RWPE2 (cell line): ENCODE measurements around the gene MPPED1.

ENCODE experiments used
- ATAC-seq: fragments of 200-7000 bp; cut with Tn5 transposase; 3 replicates; pipeline ENCODE4 v1.9.1; 2021; ENCODE audit warnings: low read depth
- DNase-seq: peaks from one replicate; pipeline ENCODE4 v3.0.0-alpha.2; 2020; ENCODE audit warnings: low spot score
- H3K27ac ChIP-seq: fragments of 450-650 bp; 2 replicates; pipeline ENCODE4 v1.5.1; 2017; ENCODE audit warnings: mild to moderate bottlenecking; ENCODE audit not compliant: poor library complexity, severe bottlenecking
- H3K27me3 ChIP-seq: fragments of 250-450 bp; sonication (Bioruptor Pico); 2 replicates; pipeline ENCODE4 v1.5.1; 2021; ENCODE audit warnings: mild to moderate bottlenecking, moderate library complexity; ENCODE audit not compliant: insufficient read depth, poor library complexity, severe bottlenecking
- H3K36me3 ChIP-seq: fragments of 250-450 bp; sonication (Bioruptor Pico); 2 replicates; pipeline ENCODE4 v1.5.1; 2020; ENCODE audit warnings: low read depth, mild to moderate bottlenecking, moderate library complexity
- H3K4me1 ChIP-seq: fragments of 250-450 bp; sonication (Bioruptor Pico); 2 replicates; pipeline ENCODE4 v1.5.1; 2021; ENCODE audit warnings: mild to moderate bottlenecking, moderate library complexity; ENCODE audit not compliant: insufficient read depth, poor library complexity, severe bottlenecking
- H3K4me3 ChIP-seq: fragments of 250-450 bp; sonication (Bioruptor Pico); 2 replicates; pipeline ENCODE4 v1.5.1; 2021; ENCODE audit warnings: mild to moderate bottlenecking, moderate library complexity; ENCODE audit not compliant: severe bottlenecking
- H3K9me3 ChIP-seq: fragments of 250-450 bp; sonication (Bioruptor Pico); 2 replicates; pipeline ENCODE4 v1.5.1; 2021; ENCODE audit warnings: mild to moderate bottlenecking, moderate library complexity; ENCODE audit not compliant: severe bottlenecking
- CTCF ChIP-seq: fragments of 450-650 bp; IDR thresholded peaks from one replicate; pipeline ENCODE4 v1.5.1; 2017; ENCODE audit warnings: mild to moderate bottlenecking, moderate library complexity; ENCODE audit not compliant: poor library complexity, severe bottlenecking

Gene MPPED1

GRCh38 chr22:43464809-43465208 lies 53.0 kb downstream of the MPPED1 start:
- Histone ChIP-seq H3K9me3 (no peaks in the 10 kb centered on the region), H3K4me3 (no peak overlapping the region), H3K36me3 (no peaks in the 10 kb centered on the region), H3K27ac (no peak overlapping the region), H3K4me1 (no peaks in the 10 kb centered on the region), H3K27me3 (peaks cover 5% of the 10 kb centered on the region)
- DNase-seq (no peak), ATAC-seq (no peak)
- TF ChIP-seq CTCF, result no peak

GRCh38 chr22:43465291-43466015 lies 53.6 kb downstream of the MPPED1 start:
- DNase-seq (no peak), ATAC-seq (no peak)
- H3K9me3 ChIP-seq, result no peaks in the 10 kb centered on the region
- H3K27ac ChIP-seq, result no peak overlapping the region
- TF ChIP-seq CTCF, result no peak
- H3K4me1 ChIP-seq, result no peaks in the 10 kb centered on the region
- H3K4me3 ChIP-seq, result no peak overlapping the region
- H3K36me3 ChIP-seq, result no peaks in the 10 kb centered on the region
- H3K27me3 ChIP-seq, result peaks cover 5% of the 10 kb centered on the region

- Histone ChIP-seq H3K27ac (no peak overlapping the region), H3K4me1 (no peaks in the 10 kb centered on the region), H3K4me3 (no peak overlapping the region), H3K27me3 (peaks cover 5% of the 10 kb centered on the region), H3K9me3 (no peaks in the 10 kb centered on the region), H3K36me3 (no peaks in the 10 kb centered on the region)
- DNase-seq (no peak), ATAC-seq (no peak)
- TF ChIP-seq CTCF, result no peak
Observed at GRCh38 chr22:43466710-43467109, 54.9 kb downstream of the MPPED1 start.

- Histone ChIP-seq H3K27ac (no peak overlapping the region), H3K4me1 (no peaks in the 10 kb centered on the region), H3K36me3 (no peaks in the 10 kb centered on the region), H3K9me3 (no peaks in the 10 kb centered on the region), H3K4me3 (no peak overlapping the region), H3K27me3 (peaks cover 5% of the 10 kb centered on the region)
- no peak for ATAC-seq
- no peak for TF ChIP-seq CTCF
- no peak for DNase-seq
Observed at GRCh38 chr22:43467216-43467940, 55.6 kb downstream of the MPPED1 start.

GRCh38 chr22:43470253-43470652 lies 58.4 kb downstream of the MPPED1 start:
- no peaks in the 10 kb centered on the region for H3K4me1 ChIP-seq
- DNase-seq (no peak), ATAC-seq (no peak)
- TF ChIP-seq CTCF, result no peak
- no peaks in the 10 kb centered on the region for H3K9me3 ChIP-seq
- no peaks in the 10 kb centered on the region for H3K36me3 ChIP-seq
- H3K27ac ChIP-seq, result no peak overlapping the region
- H3K4me3 ChIP-seq, result no peak overlapping the region
- H3K27me3 ChIP-seq, result peaks cover 5% of the 10 kb centered on the region
